Right renal pelvis (tissue), 4 donors: ENCODE data around the gene CSNK2A2. TPM values are rescaled to one million over a fixed set of nuclear protein-coding genes. Genes with fewer than 3 reads are reported as not detected.

Experiments used
- DNase-seq, 4 donors: peaks; one replicate each; pipeline ENCODE4 v3.0.0-alpha.2; 2013; ENCODE audit warnings: low read depth in 4 of 4, low spot score in 3 of 4, missing footprints in 1 of 4
- polyA plus RNA-seq, 4 donors: library from polyadenylated mRNA; unstranded; fragments of 120-200 nt; gene quantifications; one replicate each; pipeline ENCODE4 v1.2.1, GENCODE V29; 2013; ENCODE audit not compliant: insufficient read length in 4 of 4

CSNK2A2 gene
- polyA plus RNA-seq, 4 donors, result 64.5 to 74.9 (median 70.2) TPM

DNA sequence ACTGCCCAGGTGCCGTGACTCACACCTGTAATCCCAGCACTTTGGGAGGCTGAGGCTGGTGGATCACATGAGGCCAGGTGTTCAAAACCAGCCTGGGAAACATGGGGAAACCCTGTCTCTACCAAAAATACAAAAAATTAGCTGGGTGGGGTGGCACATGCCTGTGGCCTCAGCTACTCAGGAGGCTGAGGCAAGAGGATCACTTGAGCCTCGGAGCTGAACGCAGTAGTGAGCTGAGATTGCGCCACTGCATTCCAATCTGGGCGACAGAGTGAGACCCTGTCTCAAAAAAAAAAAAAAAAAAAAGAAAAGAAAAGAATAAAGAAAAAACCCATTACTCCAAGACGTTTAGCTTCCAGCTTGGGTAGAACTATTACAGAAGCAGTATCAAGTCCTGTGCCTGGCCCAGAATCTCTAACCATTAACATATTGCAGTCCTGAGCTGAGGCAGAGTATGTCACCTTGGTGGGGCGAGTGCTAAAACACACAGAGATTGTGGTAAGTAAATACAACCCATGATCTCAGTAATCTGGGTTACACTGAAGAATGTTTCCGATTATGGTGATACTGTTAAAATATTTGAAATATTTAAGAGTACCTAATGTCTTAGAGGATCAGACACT lies 45.5 kb downstream of the CSNK2A2 start:
- DNase-seq, result no peak

DNA sequence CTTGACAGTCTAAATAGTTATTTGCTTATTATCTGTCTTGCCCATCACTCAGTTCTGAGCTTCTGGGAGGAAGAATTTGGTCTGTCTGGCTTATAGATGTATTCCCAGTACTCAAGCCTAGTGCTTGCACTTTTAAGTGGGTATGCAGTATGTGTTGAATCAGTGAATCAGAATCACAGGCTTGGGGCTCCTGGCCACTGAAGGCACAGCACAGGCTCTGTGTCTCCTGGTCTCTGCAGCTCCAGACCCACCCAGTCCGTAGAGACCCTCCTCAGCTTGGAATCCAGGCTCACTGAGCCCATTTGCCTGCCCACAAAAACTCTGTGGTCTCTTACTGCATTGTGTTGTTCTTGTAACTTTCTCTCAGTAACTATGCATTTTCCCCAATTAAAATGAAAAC lies 49.4 kb downstream of the CSNK2A2 start:
- no peak for DNase-seq

DNA sequence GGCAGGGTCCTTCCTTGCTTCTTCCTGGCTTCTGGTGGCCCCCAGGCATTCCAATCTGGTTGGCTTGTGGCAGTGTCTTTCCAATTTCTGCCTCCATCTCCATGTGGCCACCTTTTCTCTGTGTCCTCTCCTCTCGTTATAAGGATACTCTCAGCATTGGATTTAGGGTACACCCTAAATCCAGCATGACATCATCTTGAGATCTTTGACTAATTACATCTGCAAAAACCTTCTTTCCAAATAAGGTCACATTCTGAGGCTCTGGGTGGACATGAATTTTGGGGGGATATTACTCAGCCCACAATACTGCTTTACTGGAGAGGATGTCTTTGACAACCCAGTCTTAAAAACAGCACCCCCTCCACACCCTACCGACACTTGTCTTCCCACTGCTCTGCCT lies 49.8 kb downstream of the CSNK2A2 start:
- no peak for DNase-seq

DNA sequence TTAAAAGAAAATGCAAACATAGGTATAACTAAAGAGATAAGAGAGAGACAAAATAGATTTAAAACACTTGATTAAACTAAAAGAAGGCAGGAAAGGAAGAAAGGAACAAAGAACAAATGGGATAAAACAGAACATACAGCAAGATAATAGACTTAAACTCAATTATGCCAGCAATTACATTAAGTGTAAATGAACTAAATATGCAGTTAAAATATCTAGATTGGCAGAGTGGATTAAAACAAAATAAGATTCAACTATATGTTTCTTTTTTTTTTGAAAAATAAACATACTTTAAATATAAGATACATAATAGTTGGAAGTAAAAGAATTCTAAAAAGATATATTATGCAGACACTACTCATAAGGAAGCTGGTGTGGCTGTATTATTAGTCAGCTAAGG lies 59.1 kb downstream of the CSNK2A2 start:
- no peak for DNase-seq

DNA sequence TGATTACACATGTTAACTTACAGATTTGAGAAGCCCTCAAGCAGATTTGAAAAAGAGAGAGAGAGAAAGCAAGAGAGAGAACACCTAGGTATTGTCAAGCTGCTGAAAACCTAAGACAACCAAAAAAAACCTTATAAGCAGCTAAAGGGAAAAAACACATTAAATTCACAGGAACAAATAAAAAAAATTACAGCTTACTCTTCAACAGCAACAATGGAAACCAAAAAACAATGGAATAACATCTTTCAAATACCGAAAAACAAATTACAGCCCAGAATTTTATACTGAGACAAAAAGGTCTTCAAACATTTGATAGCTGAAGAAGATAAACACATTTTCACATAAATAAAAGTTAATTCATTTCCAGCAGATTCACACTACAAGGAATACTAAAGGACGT lies 60.3 kb downstream of the CSNK2A2 start:
- no peak for DNase-seq

DNA sequence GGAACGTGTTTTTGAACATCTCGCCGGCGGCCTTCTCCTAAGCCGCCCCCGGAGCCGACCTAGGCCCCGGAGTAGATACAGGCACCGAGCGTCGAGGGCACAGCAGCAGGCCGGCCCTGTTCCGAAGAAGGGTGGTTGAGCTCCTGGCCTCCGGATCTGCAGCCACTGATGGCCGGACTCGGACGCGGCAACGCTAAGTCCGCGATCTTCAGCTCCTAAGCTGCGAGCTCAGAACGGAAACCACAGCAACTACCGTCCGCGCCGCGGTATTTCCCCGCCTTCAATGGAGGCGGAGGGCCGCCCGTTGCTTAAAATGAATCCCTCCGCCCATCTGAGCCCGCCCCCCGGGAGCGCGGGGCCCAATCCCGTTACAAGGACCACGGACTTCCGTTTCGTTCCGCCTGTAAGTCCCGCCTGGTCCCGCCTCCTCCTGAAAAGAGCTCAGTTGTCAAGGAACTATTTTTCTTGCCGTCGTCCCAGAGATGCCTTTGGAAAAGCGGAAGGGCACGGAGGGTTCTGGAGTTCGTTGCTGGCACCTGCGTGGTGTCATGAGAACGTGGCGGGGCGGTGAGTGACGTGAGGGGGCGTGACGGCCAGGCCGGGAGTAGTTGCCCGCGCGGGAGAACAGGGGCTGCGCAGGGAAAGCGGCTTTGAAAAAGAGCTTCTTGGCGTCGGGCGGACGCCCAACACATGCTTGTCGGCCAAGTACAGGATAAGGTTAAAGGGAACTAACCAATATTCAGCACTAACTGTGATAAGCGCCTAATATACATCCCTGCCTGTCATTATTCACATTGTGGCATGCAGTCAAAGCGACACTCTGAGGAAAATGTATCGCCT lies 68.6 kb downstream of the CSNK2A2 start, which contains the start of gene CFAP20:
Gene CFAP20 (minus strand): TSS at position 285 of the 840 bp plus-strand sequence. CDS start 266 bp downstream, at position 19.
- peak; percentile 93 to 99 (median 97) for DNase-seq

DNA sequence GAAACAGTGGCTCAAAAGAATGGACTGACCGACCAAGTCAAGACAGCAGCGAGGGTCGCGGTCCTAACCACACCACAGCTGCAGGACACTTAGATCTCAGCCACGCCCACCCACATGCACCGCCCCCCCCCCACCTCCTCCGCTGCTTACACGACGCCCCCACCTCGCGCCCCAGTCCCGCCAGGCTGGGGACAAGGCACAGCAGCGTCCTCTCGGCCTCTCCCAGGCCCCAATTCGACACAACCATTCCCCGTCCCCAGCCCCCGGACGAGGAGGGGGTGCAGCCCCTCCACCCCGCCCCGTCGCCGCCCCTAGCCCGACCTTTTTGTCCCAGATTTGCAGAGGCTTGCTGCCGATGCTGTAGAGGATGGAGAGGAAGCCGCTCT lies 69.2 kb downstream of the CSNK2A2 start:
- DNase-seq, result peak in 1 of 4 donors; percentile 14

DNA sequence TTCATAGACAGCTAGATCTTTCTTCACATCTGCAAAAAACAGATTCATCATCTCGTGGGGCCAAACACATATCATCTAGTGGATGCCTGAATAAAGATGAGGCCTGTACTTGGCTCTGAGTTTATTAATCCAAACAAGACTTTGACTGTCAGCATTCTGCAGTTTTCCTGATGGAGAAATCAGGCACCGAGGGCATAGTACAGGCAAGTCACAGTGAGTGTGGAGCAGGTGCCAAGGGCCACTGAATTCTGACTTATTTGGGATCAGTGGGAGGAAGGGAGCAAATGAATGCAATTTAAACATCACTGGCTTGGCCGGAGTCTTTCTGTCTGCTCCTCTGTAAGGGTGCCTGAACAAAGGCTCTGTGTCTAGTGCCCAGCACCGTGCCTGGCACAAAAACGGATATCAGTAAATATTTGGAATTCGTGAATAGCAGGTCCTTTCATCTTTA lies 69.7 kb downstream of the CSNK2A2 start:
- DNase-seq, result no peak

DNA sequence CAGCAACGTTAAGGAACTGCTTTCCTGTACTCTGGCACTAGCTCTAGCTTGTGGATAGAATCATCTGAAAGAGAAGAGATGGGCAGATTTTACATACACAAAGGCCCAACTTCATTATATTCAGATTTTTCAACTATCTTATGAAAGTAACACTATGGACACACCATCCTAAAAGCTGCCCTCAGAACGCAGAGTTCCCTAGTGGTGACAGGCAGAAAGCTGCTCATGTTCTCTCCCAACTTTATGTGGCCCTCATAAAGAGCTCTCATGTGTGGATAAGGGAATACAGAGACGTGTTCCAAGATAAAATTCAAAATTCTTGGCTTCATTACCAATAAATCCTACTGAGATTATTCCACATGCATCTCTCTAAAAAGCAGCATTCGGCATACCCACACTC lies 70.3 kb downstream of the CSNK2A2 start:
- no peak for DNase-seq

DNA sequence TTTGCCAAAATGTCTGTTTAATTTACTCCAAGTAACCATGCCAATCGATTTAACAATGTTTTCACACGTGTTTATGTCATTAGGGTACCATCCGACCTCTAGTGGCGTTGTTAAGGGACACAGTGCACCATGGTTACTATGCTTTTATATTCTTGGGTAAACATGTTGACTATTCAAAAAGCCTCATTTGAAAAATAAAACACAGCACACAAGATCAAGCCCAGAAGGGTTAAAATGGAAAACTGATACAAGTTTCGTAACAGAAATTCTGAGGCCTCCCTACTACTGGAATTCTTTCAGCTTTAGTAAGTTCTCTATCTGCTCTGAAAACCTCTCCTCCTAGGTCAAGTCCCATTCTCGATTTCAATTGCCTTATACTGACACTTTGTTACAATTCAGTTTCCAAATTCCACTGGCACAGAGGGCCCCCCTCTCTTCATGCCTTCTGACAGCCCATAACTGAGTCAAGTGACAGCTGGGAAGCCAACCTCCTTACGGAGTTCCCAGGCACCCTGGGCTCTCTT lies 70.8 kb downstream of the CSNK2A2 start:
- peak in 1 of 4 donors; percentile 22 for DNase-seq

DNA sequence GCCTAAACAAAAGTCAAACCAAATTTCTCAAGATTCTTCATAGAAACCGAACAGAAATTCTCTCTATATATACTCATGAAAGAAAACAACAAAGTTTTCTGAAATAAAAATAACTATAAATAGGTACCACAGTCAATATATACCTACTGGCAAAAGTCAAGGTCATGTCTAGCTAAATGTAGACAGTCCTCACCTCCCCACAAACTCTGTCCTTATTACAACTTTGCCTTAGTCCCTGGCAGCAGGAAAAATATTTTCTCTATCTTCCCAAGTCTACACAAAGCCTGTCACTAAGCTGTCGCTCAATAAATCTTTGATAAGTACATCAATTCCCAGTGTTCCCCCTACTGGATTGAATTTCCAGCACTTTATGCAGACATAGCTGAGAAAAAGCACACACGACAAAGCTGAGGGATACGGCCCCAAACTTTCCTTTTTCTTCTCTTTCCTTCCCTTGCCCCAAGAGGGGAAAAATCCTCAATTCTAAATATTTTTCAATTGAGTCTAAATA lies 71.4 kb downstream of the CSNK2A2 start:
- DNase-seq, result no peak

DNA sequence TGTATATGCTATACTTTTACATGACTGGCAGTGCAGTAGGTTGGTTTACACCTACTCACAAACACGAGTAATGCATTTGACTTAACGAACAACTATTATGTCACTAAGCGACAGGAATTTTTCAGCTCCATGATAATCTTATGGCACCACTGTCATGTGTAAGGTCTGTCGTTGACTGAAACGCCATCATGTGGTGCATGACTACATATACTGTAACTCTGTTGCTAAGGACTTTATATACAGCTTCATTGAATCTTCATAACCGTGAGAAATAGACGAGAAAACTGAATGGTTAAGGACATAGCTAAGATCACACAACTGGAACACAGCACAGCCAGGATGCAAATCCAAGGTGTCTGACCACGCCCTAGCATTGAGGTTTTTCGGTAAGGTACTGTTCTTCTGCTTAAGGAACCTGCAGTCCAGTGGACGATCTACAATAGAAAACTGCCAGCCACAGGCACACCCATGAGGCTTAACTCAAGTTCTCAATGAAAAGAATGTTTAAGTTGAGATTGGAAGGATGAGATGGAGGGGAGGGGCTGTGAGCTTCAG lies 72.0 kb downstream of the CSNK2A2 start:
- DNase-seq, result no peak

DNA sequence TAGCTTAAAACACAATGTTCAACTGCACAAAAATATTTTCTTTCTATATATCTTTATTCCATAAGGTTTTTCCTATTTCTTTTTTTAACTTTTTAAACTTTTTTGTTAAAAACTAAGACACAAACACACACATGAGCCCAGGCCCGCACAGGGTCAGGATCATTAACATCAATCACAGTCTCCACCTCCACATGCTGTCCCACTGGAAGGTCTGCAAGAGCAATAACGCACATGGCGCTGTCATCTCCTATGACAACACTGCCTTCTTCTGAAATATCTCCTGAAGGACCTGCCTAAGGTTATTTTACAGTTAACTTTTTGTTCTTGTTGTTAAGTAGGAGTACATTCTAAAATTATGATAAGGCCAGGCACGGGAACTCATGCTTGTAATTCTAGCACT lies 72.9 kb downstream of the CSNK2A2 start:
- DNase-seq, result no peak

DNA sequence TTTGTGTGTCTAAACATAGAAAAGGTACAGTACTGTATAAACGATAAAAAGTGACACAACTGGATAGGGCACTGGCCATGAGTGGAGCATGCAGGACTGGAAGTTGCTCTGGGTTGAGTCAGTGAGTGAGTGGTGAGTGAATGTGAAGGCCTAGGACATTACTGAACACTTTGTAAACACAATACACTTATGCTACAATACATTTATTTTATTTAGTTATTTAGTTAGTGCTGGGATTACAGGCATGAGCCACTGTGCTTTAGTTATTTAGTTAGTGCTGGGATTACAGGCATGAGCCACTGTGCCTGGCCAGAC lies 73.3 kb downstream of the CSNK2A2 start:
- DNase-seq, result no peak

DNA sequence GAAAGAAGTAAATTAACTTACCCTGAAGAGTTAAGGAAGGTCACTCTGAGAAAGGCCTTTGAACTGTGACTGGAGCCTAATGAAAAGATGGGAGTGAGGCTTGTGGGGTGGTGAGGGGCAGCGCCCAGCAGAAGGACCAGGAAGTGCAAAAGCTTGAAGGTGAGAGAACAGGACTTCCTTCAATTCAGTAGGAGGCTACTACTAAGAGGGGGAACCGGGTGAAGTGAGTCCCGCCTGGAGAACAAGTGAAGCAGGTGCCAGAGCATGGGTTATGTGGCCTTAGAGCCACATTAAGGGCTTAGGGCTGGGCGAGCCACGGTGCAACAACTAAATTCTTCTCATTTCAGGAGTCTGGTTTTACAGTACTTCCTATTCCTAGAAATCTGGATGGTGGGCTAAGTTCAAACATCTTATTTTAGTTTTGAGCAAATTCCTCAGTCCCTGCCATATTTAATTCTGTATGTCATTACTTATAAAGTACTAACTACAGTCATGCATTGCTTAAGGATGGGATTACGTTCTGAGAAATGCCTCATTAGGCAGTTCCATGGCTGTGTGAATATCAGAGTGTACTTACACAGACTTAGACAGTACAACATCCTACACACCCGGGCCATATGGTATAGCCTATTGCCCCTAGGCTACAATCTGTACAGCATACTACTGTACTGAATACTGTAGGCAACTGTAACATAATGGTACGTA lies 73.9 kb downstream of the CSNK2A2 start:
- no peak for DNase-seq

DNA sequence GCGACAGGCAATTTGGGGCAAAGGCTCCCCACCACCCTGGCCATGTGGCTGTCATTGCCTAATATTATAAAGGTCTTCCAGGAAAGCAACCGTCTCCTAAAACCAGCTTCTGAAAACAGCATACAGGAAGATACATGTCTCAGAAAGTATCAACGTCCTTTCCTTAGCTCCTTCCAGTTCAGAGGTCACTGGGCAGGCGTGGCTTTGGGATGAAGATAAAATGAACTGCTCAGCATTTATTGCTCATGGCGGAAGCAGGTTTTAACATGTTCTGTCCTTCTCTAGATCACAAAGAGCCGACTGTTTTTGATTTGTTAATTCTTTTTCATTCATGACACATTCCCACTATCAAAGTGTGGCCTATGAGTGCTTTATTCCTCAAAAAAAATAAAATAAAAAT lies 76.8 kb downstream of the CSNK2A2 start:
- no peak for DNase-seq

DNA sequence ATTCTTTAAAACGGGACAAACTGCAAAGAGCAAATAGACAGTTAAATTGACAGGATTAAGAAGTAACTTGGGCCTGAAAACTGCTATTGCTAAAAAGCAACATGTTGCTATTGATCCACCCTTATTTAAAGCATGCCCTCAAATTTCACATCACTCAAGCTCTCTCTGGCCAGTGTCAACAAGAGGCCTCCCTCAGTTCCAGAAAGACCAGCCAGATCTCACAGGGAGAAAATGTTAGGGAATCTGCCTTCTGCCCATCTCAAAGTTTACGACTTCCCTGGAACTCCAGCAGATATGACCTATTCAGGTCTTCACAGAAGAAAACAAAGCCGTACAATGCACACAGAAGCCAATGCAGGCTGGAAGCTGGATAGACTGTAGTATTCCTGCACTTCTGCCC lies 77.7 kb downstream of the CSNK2A2 start:
- DNase-seq, result no peak

DNA sequence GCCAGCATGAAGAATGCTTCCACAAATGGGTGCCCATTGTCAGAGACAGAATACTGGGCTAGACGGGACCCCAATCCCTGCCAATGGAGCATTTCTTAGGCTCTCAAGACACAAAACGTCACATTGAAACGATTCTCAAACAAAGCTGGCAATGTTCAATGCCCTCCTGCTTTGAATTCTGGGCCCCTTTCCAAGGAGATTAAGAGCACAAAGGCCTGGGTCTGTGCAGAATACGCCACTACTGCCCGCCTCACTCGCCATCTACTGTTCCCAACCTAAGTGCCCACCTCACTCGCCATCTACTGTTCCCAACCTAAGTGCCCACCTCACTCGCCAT lies 78.4 kb downstream of the CSNK2A2 start:
- no peak for DNase-seq

DNA sequence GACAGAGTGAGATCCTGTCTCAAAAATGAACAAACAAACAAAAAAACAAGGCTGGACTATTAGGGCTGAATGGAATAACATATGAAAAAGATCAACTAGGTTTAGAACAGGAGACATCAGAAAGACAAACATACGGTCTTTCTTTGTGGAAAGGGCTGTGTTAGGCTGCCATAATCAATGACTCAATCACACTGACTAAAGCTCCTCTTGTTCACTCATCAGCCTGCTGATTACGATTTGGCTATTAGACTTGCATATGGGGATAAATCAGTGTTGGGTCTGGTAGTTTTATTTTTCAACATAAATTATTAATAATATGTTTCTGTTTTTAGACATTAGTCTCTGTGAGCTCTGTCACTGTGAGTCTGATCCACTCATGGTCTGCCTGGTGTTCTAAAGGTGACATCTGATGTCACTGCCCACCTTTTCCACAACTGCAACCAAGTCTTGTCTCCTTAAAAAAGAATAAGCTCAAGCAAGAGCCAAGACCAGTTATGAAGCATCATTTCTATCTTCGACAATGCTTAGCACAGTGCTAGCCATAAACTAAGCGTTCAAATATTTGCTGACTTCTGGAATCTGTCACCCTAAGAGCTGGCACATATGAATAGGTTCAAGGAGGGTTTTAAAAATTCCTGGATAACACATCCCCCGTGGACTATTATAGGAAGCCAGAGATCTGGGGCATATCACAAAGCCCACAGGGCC lies 79.0 kb downstream of the CSNK2A2 start:
- DNase-seq, result no peak

DNA sequence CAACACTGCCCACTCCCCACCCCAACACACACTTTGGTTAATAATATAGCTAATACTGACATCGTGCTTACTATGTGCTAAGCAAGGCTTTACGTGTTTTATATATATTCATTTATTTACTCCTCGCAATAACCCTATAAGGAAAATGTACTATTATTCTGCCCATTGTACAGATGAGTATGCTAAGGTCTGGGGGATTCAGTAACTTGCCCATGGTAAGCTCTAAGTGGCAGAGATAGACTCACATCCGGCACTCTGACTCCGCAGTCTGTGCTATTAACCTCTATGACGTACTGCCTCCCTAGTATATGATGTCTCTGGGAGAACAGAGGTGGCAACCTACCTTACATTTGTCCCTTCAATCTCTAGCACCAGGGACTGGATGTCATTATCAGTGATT lies 81.4 kb downstream of the CSNK2A2 start:
- DNase-seq, result no peak
